ENCODE results near the gene SERINC5.
"Not testable (repeated sequence)": the region's sequence is repeated elsewhere in the genome, so short reads cannot be mapped to it uniquely, and the experiment has no call there.

SERINC5 gene

DNA sequence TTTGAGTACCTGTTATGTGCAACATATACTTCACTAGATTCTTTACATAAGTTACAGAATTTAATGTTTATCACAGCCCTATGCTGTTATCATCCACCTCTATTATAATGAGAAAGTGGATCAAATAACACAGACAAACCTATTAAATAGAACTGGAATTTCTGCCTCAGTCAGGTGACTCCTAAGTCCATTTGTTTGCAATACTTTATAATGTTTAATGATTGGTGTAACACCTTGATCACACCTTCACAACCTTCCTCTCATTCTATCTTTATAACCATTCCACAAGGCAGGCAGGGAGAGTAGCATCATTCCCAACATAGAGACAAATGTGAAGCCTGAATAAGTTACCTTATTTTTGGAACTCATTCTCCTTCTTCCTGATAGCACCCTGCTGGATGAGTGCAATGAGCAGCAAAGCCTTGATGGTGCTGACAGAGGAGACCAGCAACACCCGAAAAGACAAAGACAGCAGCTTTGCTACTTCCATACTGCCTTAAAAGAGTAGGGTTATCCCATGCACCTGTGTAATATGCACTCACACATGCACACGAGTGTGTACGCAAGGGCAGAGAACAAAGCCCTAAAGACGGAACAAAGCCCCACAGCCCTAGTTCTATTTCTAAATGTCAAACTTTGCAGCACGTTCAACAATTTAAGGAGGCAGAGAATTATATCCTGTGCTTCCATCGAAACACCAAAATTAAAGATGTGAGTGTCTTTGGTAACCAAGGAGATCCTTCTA, 30.5 kb downstream of the SERINC5 start:
- DNase-seq: no peak

DNA sequence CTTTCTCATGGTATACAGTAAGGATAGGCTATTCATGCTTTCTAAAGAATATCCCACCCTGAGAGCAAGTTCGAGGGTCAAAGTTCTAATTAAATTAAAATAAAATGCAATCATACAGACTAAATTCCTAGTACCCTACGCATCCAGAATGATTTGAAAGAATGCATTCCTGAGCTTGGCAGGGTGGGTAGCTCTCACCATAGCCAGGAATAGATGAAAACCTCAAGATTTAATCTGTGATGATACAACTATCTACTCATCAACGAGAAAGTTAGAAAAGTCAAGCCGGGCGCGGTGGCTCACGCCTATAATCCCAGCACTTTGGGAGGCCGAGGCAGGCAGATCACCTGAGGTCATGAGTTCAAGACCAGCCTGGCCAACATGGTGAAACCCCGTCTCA, 32.3 kb downstream of the SERINC5 start:
- DNase-seq: no peak

DNA sequence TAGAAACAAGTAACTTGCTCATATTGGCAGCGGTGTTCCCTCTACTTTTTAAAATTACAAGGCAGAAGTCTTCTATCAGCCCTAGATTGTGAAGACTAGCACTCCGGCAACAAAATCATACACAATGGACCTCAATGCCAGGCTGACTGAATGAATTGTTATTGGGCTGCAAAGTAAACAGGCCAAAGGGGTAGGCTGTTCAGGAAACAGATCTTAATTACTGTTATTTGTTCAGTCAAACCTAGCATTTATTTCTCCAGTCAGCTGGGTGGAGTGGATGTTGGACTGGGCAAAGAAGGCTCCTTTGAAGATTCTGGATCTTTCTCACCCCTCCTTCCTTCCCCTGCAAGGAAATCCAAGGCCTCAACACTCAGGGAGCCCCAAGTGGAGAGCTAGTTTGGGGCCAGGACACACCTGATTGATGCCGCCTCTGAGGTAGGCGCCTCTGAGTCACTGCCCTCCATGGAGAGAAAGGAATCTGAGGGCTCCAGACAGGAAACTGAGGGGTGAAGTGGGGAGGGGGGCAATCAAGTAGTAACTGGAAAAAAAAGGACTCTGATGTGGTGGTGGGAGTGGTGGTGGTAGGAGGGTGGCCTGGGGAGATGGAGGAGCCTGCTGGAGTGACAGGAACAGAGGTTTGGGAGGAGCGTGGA, 35.5 kb downstream of the SERINC5 start:
- DNase-seq: no peak

DNA sequence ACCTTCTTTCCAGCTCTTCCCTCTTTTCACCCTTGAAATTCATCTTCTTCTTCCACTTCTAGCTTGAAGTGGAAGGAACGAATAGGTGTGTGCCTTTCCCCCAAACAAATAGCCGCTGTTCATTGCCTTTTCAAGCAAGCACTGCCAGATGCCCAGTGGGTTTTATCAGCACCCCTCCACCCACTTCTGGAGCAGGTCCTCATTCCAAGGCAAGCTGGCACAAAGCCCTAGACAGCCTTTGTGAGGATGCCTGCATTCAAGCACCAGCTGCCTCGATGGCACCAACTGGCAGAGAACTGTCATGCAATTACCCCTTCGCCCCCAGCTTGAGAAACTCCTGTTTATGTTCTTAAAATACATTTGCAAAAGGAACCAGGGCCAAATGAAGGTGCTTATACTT, 36.5 kb downstream of the SERINC5 start:
- DNase-seq: no peak

DNA sequence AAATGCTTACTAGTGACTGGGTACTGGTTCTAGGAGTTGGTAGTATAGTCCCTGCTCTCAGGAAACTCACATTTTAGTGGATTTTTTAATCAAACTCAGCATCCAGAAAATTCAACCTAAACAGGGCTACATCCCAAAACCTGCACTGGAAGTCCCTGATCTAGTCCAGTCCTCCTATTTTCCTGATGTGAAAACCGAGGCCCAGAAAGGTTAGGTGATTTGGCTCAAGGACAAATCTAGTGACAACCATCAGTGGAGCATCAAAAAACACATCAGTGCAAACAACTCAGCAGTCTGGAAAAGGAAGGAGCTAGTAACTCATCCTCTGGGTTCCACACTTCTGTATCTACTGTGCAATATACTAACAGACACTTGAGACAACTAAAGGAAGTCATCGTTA, 38.2 kb downstream of the SERINC5 start:
- DNase-seq: no peak

DNA sequence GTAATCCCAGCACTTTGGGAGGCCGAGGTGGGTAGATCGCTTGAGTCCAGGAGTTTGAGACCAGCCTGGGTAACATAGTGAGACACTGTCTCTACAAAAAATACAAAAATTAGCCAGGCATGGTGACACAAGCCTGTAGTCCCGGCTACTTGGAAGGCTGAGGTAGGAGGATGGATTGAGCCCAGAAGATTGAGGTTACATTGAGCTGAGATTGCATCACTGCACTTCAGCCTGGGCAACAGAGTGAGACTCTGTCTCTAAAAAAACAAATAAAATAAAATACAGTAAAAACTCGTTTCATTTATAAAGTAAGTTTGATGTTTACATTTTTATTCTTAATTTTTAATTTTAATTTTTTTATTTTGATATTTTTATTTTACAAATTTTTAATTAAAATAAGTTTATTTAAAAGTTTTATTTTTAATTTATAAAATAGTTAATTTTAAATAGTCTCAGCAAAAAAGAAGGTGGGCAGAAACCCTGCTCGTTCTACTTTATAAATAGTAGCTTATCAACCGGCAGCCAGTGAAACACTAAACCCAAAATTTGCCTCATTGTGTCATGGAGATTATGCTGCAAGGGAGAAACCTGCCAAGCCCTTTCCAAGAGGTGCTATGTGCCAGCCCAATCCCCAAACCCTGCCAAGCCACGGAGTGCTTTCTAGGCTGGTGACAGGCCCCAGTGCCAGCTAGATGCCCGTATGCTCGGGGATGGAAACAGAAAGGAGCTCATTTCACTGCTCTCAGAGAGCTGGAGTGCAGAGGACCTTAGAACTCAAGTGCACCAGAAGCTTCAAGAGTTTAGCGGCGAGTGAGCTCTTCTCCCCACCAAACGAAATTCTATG, 38.9 kb downstream of the SERINC5 start:
- DNase-seq: no peak

DNA sequence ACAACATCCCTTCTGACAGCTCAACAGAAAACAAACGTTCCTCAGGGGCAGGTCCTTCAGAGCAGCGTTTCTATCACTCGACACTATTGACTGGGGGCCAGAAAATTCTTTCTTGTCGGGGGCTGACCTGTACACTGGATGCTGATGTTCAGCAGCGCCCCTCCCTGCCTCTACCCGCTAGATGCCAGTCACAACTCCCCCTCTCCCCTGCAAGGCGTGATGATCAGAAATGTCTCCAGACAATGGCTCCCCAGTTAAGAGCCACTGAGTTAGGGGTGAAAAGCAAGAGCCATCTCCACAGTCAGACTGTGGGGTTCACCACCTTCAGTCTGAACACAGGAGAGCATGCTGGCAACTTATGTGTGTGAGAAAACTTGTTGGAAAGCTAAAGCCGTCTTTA, 39.8 kb downstream of the SERINC5 start:
- DNase-seq: no peak

DNA sequence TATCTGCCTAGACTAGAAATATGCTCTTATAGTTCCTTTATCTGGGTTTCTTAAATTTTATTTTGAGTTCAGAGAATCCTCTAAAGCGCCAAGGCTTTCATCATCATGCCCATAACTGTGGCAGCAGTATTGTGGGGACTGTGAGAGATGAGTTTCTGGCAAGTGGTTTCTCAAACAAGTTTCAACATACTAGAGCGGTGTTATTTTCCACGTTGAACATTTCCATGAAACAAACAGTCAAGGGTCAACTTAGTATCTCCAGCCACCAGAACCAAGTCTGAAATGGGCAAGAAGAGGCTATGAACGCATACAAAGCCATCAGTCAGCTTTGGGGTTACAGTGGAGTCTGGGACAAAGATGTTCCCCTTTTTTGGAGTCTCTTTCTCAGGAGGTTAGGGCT, 40.3 kb downstream of the SERINC5 start:
- DNase-seq: no peak

DNA sequence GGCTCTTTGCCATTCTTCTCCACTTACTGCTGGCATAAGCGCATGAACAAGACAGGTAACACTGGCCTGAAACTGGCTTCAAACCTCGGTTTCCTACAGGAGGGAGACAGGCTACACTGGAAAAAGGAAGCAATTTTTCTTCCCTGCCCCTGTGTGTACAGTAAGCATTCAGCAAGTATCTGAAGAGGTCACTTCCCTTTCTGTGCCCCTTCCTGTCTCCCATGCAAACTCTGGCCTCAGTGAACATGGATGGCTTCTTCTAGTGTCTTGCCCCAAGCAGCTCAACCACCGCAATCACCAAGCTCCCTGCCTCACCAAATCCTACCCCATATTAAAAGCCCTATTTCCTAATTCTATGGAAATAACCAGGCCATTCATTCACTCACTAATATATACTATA, 42.4 kb downstream of the SERINC5 start:
- DNase-seq: no peak

DNA sequence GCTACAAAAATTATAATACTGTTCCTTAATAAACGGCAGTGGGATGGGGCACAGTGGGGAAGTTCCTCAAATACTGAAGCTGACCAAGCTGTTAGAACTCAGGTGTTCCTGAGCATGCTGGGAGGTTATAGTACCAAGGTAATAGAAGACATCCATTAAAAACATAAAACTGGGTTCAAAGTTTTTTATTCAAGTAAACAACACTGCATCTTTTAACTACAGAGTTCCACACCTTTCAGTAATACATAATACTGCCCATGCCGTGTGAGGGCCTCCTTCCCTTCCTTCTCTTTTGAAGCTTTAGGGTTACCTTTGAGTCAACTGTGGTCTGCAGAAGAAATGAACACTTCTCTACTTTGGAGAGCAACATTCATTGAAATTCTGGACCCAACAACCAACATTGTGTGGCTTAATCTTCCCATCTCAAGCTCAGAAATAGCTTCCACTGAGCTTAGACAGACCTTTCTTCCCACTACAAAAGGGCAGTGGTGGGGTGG, 43.6 kb downstream of the SERINC5 start:
- DNase-seq: no peak

DNA sequence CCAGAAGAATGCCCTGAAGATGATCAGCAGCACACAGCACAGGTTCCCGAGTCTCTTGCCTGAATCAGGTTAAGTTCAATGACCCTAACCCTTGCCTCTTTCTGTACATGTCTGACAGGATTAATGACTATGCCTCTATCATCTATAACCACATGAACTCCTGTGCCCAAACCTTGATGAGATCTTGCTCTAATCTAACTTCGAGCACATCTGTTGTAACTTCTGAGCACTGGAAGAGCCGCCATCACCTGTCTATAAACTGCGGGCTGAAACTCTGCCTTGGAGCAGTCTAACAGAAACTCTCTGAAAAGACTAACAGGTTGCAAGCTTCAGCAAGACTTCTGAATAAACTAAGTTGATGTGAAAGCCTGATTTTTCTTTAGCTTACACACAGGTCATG, 44.5 kb downstream of the SERINC5 start:
- no peak for DNase-seq

DNA sequence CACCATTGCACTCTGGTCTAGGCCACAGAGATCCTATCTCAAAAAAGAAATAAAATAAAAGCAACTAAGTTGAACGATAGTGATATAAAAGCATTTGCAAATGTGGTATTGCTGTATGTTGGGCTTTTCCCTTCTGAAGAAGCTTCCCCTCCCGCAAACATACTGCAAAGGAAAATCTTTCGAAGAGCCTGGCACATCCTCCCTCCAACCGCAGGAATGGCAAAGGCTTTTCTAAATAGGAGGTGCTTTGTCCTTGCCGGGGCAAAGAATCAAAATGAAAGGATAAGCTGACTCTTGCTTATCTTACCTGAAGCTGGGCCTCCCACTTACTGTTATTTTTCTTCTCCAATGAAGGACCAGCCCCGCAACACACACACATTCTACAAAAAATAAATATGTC, 45.8 kb downstream of the SERINC5 start:
- no peak for DNase-seq

DNA sequence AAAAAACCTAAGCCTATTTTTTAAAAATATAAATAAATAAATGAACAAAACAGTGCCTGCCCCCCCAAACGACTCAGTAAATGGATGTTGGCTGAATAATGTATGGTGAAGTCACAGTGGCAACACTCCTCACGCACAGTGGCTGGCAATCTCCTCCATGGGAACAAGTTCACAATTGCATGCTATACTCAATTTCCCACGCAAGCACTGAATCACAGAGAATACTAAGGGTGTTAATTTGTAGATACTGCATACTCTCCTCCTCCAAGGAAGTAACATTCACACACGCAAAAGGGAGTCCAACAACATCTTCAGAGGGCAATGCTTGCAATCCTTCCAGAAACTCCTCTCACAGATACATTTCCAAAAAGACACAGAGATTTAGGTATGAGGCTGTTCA, 47.5 kb downstream of the SERINC5 start:
- DNase-seq: no peak

DNA sequence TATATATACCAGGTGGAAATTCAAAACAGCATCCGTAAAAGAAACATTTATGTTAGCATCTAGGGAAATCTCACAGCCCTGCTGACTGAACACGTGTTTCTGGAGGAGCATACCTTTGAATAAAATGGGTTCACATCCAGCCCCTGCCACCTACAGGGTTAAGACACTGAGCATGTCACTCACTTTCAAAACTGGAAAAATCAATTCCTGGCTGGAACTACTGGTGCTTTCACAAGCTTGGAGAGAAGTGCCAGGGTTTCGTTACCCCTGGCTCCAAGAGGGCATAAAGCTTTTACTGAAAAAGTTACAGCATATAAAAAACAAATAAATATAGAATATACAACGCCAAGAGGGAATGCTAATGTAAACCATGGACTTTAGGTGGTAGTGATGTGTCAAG, 48.0 kb downstream of the SERINC5 start:
- no peak for DNase-seq

DNA sequence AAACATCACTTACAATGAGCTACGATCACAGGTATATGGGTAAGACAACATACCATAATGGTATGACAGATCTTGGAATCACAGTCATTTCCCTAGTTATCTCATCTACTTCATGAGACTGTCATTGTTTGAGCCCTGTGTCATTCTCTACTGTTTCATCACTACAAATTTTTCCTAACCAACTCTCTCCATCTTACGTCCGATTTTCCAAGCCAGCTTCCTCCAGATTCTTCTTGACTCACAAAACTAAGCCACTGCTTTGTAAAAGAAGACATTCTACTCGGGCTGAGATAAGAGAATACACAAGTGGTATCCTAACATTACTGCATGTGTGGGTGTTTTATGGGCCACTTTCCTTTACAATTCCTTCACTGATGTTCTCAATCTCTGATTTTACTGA, 49.6 kb downstream of the SERINC5 start:
- no peak for DNase-seq

DNA sequence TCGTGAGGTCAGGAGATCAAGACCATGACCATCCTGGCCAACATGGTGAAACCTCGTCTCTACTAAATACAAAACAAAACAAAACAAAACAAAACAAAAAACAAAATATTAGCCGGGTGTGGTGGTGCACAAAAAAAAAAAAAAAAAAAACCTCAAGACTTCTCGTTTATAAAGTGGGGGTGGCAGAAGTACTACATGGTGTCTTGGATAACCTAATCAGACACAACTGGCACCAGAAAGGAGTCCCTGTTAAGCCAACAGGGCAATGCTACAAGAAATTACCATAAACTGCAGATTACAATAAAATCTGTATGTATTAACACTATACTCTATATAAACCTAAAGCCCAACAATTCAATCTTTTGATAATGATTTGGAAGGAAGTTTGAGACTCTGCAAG, 50.0 kb downstream of the SERINC5 start:
- DNase-seq: no peak

DNA sequence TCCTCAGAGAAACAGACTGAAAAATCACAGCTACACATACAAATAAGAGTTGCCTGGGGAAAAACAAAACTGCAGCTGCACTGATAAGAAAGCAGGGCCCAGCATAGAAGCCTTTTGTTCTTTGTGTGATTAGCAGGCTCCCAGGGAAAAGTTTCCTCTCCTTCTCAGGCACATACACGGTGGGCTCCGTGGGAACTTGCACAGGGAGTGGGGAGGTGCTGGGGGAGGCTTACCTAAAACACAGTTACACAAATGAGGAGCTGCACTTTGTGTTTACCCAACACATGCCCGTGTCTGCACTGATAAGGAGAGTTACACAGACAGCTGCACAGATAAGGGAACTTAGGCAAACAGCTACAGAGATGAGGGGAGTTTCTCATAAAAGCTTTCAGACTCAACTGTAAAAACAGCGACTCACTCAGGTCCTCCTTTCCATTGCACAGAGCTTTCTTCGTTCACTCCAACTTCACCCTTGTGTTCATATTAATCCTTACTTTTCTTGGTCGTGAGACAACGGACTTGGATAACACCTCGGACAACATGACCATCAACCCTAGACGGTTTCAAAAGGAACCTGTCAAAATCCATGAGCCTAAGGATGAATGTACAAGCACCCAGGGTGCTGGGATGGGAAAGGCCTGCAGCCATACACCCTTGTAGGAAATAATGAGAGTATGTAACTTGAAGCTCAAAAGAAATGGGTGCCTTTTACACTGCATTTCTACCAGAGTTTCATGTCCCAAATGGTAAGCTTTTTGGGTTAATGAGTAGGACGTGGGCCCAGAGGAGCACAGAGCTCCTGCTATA, 50.8 kb downstream of the SERINC5 start:
- DNase-seq: no peak

DNA sequence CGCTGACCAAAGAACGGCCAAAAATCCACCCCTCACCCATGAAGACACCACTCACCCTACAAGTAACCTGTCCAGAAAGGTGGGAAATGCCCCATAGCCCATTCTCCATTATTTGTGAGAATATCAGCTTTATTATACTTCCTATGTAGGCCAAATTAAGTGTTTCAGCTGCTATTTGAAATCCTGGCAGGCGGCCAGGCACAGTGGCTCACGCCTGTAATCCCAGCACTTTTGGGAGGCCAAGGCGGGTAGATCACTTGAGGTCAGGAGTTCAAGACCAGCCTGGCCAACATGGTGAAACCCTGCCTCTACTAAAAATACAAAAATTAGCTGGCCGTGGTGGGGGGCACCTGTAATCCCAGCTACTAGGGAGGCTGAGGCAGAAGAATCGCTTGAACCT, 54.1 kb downstream of the SERINC5 start:
- not testable (repeated sequence) for DNase-seq

DNA sequence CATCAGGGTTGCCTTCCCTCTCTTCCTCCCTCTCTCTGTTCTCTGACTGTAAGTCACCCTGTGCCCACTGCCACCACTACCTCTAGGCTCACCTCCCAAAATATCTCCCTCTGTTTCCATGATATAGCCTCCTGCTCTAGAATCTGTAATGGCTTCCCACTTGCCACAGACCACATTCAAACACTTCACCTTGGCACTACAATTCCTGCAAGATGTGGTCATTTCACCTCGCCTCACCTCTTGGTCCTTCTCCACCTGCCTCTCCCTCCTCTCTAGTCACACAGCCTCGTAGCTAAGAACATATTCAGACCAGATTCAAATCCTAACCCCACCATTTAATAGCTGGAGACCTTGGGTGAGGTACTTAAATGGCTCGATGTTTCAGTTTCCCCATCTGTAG, 56.9 kb downstream of the SERINC5 start:
- DNase-seq: no peak

DNA sequence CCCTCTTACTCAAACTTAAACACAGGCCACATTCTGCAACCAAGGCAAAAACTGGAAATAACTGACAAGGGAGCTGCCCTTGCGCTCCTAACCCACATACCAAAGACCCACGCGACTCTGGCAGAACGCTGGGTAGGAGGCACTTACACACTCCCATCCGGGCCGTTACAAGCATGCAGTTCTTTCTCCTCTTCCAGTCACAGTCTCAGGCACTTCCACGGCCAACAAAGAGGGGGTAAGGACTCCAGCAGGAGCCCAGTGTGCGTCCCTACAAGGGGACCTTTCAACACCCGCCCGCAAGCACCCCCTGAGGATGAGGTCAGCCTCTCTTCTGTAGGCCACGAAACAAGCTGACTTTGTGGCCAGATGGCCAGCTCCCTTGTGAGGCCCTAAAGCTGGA, 57.4 kb downstream of the SERINC5 start:
- DNase-seq: no peak

DNA sequence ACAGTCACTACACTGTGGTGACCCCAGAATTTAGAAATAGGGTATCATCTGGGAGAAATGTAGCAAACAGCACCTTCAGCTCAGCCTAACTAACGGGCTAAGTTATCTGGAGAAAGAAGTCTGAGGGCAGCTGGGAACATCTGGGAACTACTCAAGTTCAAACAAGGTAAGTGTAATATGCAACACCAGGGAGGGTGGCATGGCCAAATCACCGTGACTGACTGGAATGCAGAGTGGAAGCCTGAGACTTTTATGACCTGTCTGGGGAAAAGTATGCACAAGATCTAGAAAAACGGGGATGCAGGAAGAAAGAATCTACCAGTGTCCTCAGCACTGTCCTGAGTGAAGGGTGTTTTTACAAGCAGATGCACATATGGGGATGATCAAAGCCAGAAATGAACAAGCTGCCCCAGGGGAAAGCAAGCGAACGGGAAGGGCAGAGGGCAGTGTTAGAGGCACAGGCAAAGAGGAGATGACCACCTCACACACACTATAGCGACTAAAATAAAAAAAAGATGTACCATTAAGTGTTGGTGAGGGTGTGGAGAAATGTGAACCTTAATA, 59.9 kb downstream of the SERINC5 start:
- DNase-seq: no peak

DNA sequence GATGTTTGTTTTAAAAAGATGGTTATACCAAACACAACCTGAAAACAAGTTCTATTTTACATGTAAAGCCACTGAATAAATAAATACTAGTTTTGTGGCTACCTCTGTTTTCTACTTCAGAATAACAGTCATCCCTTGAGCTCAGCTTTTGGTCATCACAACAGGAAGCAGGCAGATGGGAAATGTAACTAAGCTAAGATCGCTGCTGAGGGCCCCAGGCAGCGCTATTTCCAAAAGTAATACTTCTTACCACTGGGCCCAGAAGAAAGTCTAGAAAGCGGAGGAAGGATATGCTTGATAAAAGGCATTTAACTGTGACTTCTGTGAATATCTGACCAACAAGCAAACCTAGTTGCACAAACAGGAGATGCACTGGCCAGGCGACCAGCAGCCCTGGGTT, 61.4 kb downstream of the SERINC5 start:
- no peak for DNase-seq

DNA sequence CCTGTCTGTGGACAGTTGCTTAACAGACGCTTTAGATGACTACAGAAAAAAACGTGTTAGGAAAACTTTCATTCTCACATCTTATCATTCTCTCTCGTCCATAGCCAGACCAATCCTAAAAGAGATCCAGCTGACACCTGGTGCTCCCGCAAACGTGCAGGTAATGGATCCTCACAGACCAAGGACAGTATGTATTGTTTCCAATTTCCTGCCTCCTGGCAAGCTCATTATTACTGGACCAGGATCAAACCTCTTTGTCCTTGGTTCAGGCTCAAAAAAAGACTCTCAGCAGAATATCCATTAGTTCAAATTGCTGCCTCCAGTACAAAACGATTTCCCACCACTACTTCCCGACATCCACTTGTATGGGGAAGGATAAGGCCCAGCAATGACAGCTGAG, 62.4 kb downstream of the SERINC5 start:
- DNase-seq: no peak
